ENCODE results near the gene FEZ2.

Gene FEZ2

GRCh38 chr2:36587101-36587500 lies 10.9 kb downstream of the FEZ2 start:
- ATAC-seq = no peak
- no peak for DNase-seq

- ATAC-seq (no peak), DNase-seq (no peak)
Measured at GRCh38 chr2:36586672-36587071, 11.3 kb downstream of the FEZ2 start.

- DNase-seq (no peak), ATAC-seq (no peak)
Measured at GRCh38 chr2:36584148-36584794, 13.7 kb downstream of the FEZ2 start.

- DNase-seq (no peak), ATAC-seq (no peak)
Measured at GRCh38 chr2:36582951-36583350, 15.0 kb downstream of the FEZ2 start.

GRCh38 chr2:36582538-36582937 lies 15.4 kb downstream of the FEZ2 start:
- no peak for DNase-seq
- no peak for ATAC-seq

- ATAC-seq = no peak
- DNase-seq = no peak
Measured at GRCh38 chr2:36579297-36579664, 18.7 kb downstream of the FEZ2 start.

- no peak for DNase-seq
- ATAC-seq = no peak
Measured at GRCh38 chr2:36578343-36579296, 19.3 kb downstream of the FEZ2 start.

GRCh38 chr2:36577884-36578283 lies 20.1 kb downstream of the FEZ2 start:
- DNase-seq = no peak
- ATAC-seq = no peak

- DNase-seq (no peak), ATAC-seq (no peak)
Measured at GRCh38 chr2:36574560-36574959, 23.4 kb downstream of the FEZ2 start.

- no peak for DNase-seq
- ATAC-seq = no peak
Measured at GRCh38 chr2:36573165-36573564, 24.8 kb downstream of the FEZ2 start.

GRCh38 chr2:36572719-36573059 lies 25.3 kb downstream of the FEZ2 start:
- DNase-seq = no peak
- ATAC-seq = no peak

- ATAC-seq = no peak
- DNase-seq = no peak
Measured at GRCh38 chr2:36572054-36572718, 25.8 kb downstream of the FEZ2 start.

- no peak for DNase-seq
- ATAC-seq = no peak
Measured at GRCh38 chr2:36570416-36570815, 27.6 kb downstream of the FEZ2 start.

GRCh38 chr2:36569267-36569856 lies 28.6 kb downstream of the FEZ2 start:
- ATAC-seq (no peak), DNase-seq (no peak)

- DNase-seq (no peak), ATAC-seq (no peak)
Measured at GRCh38 chr2:36568516-36569246, 29.3 kb downstream of the FEZ2 start.

- DNase-seq (no peak), ATAC-seq (no peak)
Measured at GRCh38 chr2:36567711-36568408, 30.1 kb downstream of the FEZ2 start.

- no peak for ATAC-seq
- no peak for DNase-seq
Measured at GRCh38 chr2:36566887-36567286, 31.1 kb downstream of the FEZ2 start.

GRCh38 chr2:36565712-36566111 lies 32.3 kb downstream of the FEZ2 start:
- no peak for ATAC-seq
- DNase-seq = no peak

GRCh38 chr2:36564377-36564930 lies 33.5 kb downstream of the FEZ2 start:
- DNase-seq (no peak), ATAC-seq (no peak)

- no peak for ATAC-seq
- no peak for DNase-seq
Measured at GRCh38 chr2:36562973-36563532, 34.9 kb downstream of the FEZ2 start.

GRCh38 chr2:36562240-36562639 lies 35.7 kb downstream of the FEZ2 start:
- no peak for DNase-seq
- no peak for ATAC-seq

All from stimulated activated naive CD8-positive, alpha-beta T cell treated with anti-CD3 and anti-CD28 coated beads, Interleukin-15, Interleukin-2, amounts not matched to agents 100 U/mL and 50 U/mL, for 24 hours (primary cell).